Cerebellar nuclear complex (tissue), 1 donor: ENCODE data around the gene DTX2.
"Not testable (repeated sequence)": the region's sequence is repeated elsewhere in the genome, so short reads cannot be mapped to it uniquely, and the experiment has no call there.

ENCODE experiments used
- DNase-seq, 2 experiments: peaks; one replicate each; lab custom pipeline; 2025; lab: John Stamatoyannopoulos, UW

Gene DTX2

GRCh38 chr7:76461464-76462101 is at the start of gene DTX2:
Gene DTX2 (plus strand): TSS chr7:76461709. CDS start chr7:76480510, 18,801 bp downstream.
- DNase-seq, result not testable (repeated sequence)

GRCh38 chr7:76412249-76412648 is 49.3 kb upstream of the DTX2 start:
- DNase-seq, result no peak

GRCh38 chr7:76417654-76418310 is 43.7 kb upstream of the DTX2 start:
- not testable (repeated sequence) for DNase-seq

- not testable (repeated sequence) for DNase-seq
These were observed 40.4 kb upstream of the DTX2 start for GRCh38 chr7:76421097-76421496.

- DNase-seq, result no peak
These were observed 37.7 kb upstream of the DTX2 start for GRCh38 chr7:76423666-76424412.

- DNase-seq, result no peak
These were observed 36.9 kb upstream of the DTX2 start, which contains the start of gene ZP3 for GRCh38 chr7:76424413-76425111. Gene ZP3 (plus strand): TSS chr7:76424950. CDS start chr7:76424965, 15 bp downstream.

- no peak for DNase-seq
These were observed 36.4 kb upstream of the DTX2 start for GRCh38 chr7:76425156-76425555.

GRCh38 chr7:76425558-76425957 is 36.0 kb upstream of the DTX2 start:
- DNase-seq, result not testable (repeated sequence)

- no peak for DNase-seq
These were observed 35.3 kb upstream of the DTX2 start for GRCh38 chr7:76426246-76426645.

- no peak for DNase-seq
These were observed 33.9 kb upstream of the DTX2 start for GRCh38 chr7:76427635-76428034.

- no peak for DNase-seq
These were observed 33.2 kb upstream of the DTX2 start for GRCh38 chr7:76428149-76428823.

- no peak for DNase-seq
These were observed 32.4 kb upstream of the DTX2 start for GRCh38 chr7:76428868-76429805.

- no peak for DNase-seq
These were observed 31.3 kb upstream of the DTX2 start for GRCh38 chr7:76430211-76430610.

- no peak for DNase-seq
These were observed 30.7 kb upstream of the DTX2 start for GRCh38 chr7:76430836-76431235.

GRCh38 chr7:76437873-76438272 is 23.6 kb upstream of the DTX2 start:
- peak in 1 of 2 experiments; percentile 3 for DNase-seq

- DNase-seq, result not testable (repeated sequence)
These were observed 22.2 kb upstream of the DTX2 start for GRCh38 chr7:76439120-76439888.

GRCh38 chr7:76440404-76440803 is 21.1 kb upstream of the DTX2 start:
- DNase-seq, result not testable (repeated sequence)

GRCh38 chr7:76441792-76442191 is 19.7 kb upstream of the DTX2 start:
- DNase-seq, result not testable (repeated sequence)

GRCh38 chr7:76442664-76443446 is 18.7 kb upstream of the DTX2 start:
- DNase-seq, result not testable (repeated sequence)
